Thymus (tissue), 11 donors: ENCODE measurements around the gene ZNF684. TPM values are rescaled to one million over a fixed set of nuclear protein-coding genes. Genes with fewer than 3 reads are reported as not detected.

Experiments
- DNase-seq, 9 donors: peaks; one replicate each; pipeline ENCODE4 v3.0.0-alpha.2; 2013; ENCODE audit warnings: low spot score in 9 of 9, low read depth in 6 of 9, missing footprints in 1 of 9
- H3K27ac ChIP-seq, 2 donors: one replicate each; pipeline ENCODE4 v1.5.1; 2013; ENCODE audit warnings: control low read depth in 1 of 2, low read depth in 1 of 2, low read length in 1 of 2, mild to moderate bottlenecking in 1 of 2, moderate library complexity in 1 of 2
- H3K27me3 ChIP-seq, 2 donors: one replicate each; pipeline ENCODE4 v1.5.1; 2013; ENCODE audit warnings: low read length in 1 of 2; ENCODE audit not compliant: control insufficient read depth in 2 of 2, insufficient read depth in 1 of 2
- H3K36me3 ChIP-seq, 2 donors: one replicate each; pipeline ENCODE4 v1.5.1; 2013; ENCODE audit warnings: low read length in 1 of 2, mild to moderate bottlenecking in 1 of 2, moderate library complexity in 1 of 2; ENCODE audit not compliant: control insufficient read depth in 2 of 2, insufficient read depth in 2 of 2
- H3K4me1 ChIP-seq, 2 donors: one replicate each; pipeline ENCODE4 v1.5.1; 2013; ENCODE audit warnings: low read length in 2 of 2; ENCODE audit not compliant: control insufficient read depth in 2 of 2, insufficient read depth in 2 of 2
- H3K4me3 ChIP-seq, 2 donors: one replicate each; pipeline ENCODE4 v1.5.1; 2013; ENCODE audit warnings: low read length in 2 of 2, control low read depth in 1 of 2, mild to moderate bottlenecking in 1 of 2
- H3K9me3 ChIP-seq, 2 donors: one replicate each; pipeline ENCODE4 v1.5.1; 2013; ENCODE audit warnings: low read length in 1 of 2, mild to moderate bottlenecking in 1 of 2; ENCODE audit not compliant: control insufficient read depth in 2 of 2, insufficient read depth in 1 of 2
- WGBS: extraction: QIAGEN DNeasy Blood & Tissue Kit; methylation state at CpG from one replicate; pipeline ENCODE4 v1.1.7; 2013; 5-methylcytosine and 5-hydroxymethylcytosine counted together
- polyA plus RNA-seq: library from polyadenylated mRNA; stranded (reverse); fragments of 200-250 nt; gene quantifications from one replicate; pipeline ENCODE4 v1.2.3, GENCODE V29; 2013
- total RNA-seq: library from RNA; stranded (reverse); fragments of 120-200 nt; gene quantifications from one replicate; pipeline ENCODE4 v1.2.4, GENCODE V29; 2013
- donor health status: healthy.

The ZNF684 gene
- total and polyA plus RNA-seq, 2 donors: 5.7 to 9.5 TPM

- peaks cover 0 to 2% of the 10 kb centered on the region in 2 donors for H3K4me1 ChIP-seq
- H3K36me3 ChIP-seq: no peaks in the 10 kb centered on the region
- H3K4me3 ChIP-seq: no peak overlapping the region
- no peaks in the 10 kb centered on the region for H3K27me3 ChIP-seq
- DNase-seq: peak in 2 of 9 donors; percentile 30 to 39
- H3K9me3 ChIP-seq: peaks cover 0 to 4% of the 10 kb centered on the region in 2 donors
- WGBS: 46% methylated on average over 6 of the region's 6 CpGs
- H3K27ac ChIP-seq: no peak overlapping the region
These were observed 60.8 kb downstream of the ZNF684 start for GRCh38 chr1:40592107-40592803.

GRCh38 chr1:40593449-40594186 is 62.2 kb downstream of the ZNF684 start:
- Histone ChIP-seq H3K36me3 (no peaks in the 10 kb centered on the region), H3K27me3 (no peaks in the 10 kb centered on the region), H3K4me1 (peaks cover 0 to 2% of the 10 kb centered on the region in 2 donors), H3K27ac (no peak overlapping the region), H3K9me3 (peaks cover 0 to 4% of the 10 kb centered on the region in 2 donors), H3K4me3 (no peak overlapping the region)
- 39% methylated on average over 8 of the region's 8 CpGs for WGBS
- peak in 2 of 9 donors; percentile 8 to 12 for DNase-seq

GRCh38 chr1:40594187-40594531 is 62.7 kb downstream of the ZNF684 start:
- no peaks in the 10 kb centered on the region for H3K27me3 ChIP-seq
- no peak for DNase-seq
- H3K36me3 ChIP-seq: no peaks in the 10 kb centered on the region
- H3K4me1 ChIP-seq: peaks cover 0 to 2% of the 10 kb centered on the region in 2 donors
- no peak overlapping the region for H3K4me3 ChIP-seq
- WGBS: 70% methylated on average over 3 of the region's 3 CpGs
- no peak overlapping the region for H3K27ac ChIP-seq
- peaks cover 0 to 4% of the 10 kb centered on the region in 2 donors for H3K9me3 ChIP-seq

- Histone ChIP-seq H3K9me3 (peaks cover 0 to 4% of the 10 kb centered on the region in 2 donors), H3K27ac (no peak overlapping the region), H3K36me3 (no peaks in the 10 kb centered on the region), H3K4me3 (no peak overlapping the region), H3K4me1 (peaks cover 0 to 2% of the 10 kb centered on the region in 2 donors), H3K27me3 (no peaks in the 10 kb centered on the region)
- WGBS: 95% methylated on average over 7 of the region's 7 CpGs
- DNase-seq: no peak
These were observed 64.2 kb downstream of the ZNF684 start for GRCh38 chr1:40595623-40596022.

Other genes with a start within 250 kb of the ZNF684 start
- gene COL9A2, start 214.4 kb upstream of the ZNF684 start, total RNA-seq: 3.4 TPM
- 39.1 TPM for gene COL9A2, start 214.4 kb upstream of the ZNF684 start, polyA plus RNA-seq
- 55.2 TPM for gene SMAP2, start 157.9 kb upstream of the ZNF684 start, total RNA-seq
- 251 TPM for gene SMAP2, start 157.9 kb upstream of the ZNF684 start, polyA plus RNA-seq
- gene ZFP69B, start 81.2 kb upstream of the ZNF684 start, total RNA-seq: 2.9 TPM
- 1.4 TPM for gene ZFP69B, start 81.2 kb upstream of the ZNF684 start, polyA plus RNA-seq
- gene ZFP69, start 54.3 kb upstream of the ZNF684 start, total RNA-seq: 4.4 TPM
- gene ZFP69, start 54.3 kb upstream of the ZNF684 start, polyA plus RNA-seq: 9.5 TPM
- 12.2 TPM for gene EXO5, start 22.9 kb upstream of the ZNF684 start, total RNA-seq
- 12.1 TPM for gene EXO5, start 22.9 kb upstream of the ZNF684 start, polyA plus RNA-seq
- gene RIMS3, start 134.0 kb downstream of the ZNF684 start, total RNA-seq: 3.8 TPM
- gene RIMS3, start 134.0 kb downstream of the ZNF684 start, polyA plus RNA-seq: 2.1 TPM
- 34.0 TPM for gene NFYC, start 160.1 kb downstream of the ZNF684 start, total RNA-seq
- 39.1 TPM for gene NFYC, start 160.1 kb downstream of the ZNF684 start, polyA plus RNA-seq